GM18505 (cell line): ENCODE data around the gene SMYD2.

Experiments used
- ATAC-seq: cut with Tn5 transposase; IDR thresholded peaks from one replicate; pipeline ENCODE4 v1.9.1; 2021; ENCODE audit not compliant: unreplicated experiment
- POLR2A ChIP-seq: IDR thresholded peaks from 4 replicates; pipeline ENCODE4 v1.6.1; 2011; ENCODE audit warnings: borderline replicate concordance; ENCODE audit not compliant: insufficient read depth, insufficient read length; ENCODE audit errors: extremely low read depth

SMYD2 gene

GRCh38 chr1:214362188-214362882 lies 81.4 kb downstream of the SMYD2 start:
- ATAC-seq: no peak
- TF ChIP-seq POLR2A: no peak

- ATAC-seq: no peak
Measured at GRCh38 chr1:214363386-214363785, 82.4 kb downstream of the SMYD2 start.

GRCh38 chr1:214364386-214364785 lies 83.4 kb downstream of the SMYD2 start:
- no peak for TF ChIP-seq POLR2A
- no peak for ATAC-seq

More at GRCh38 chr1:214363386-214363785, 82.4 kb downstream of the SMYD2 start:
- TF ChIP-seq POLR2A: no peak

GRCh38 chr1:214364786-214365295 lies 83.9 kb downstream of the SMYD2 start:
- no peak for TF ChIP-seq POLR2A
- ATAC-seq: no peak

DNA sequence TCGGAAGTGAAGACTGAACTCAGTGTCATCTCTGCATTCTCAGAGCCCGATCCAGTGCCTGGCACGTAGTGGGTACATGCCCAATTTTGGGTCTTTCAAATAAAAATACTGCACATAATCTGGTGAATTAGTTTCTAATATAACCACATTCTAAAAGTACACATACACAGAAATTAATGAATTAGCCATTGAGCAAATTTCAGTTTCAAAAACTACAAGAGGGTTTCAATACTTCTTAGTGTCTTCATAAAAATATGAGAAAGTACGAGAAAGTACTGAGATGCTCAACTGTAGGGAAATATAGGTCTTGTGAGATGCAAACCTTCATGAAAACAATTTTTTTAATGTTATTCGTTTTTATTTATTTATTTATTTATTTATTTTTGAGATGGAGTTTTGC lies 86.9 kb downstream of the SMYD2 start:
- no peak for TF ChIP-seq POLR2A
- ATAC-seq: no peak

GRCh38 chr1:214369364-214369763 lies 88.4 kb downstream of the SMYD2 start:
- no peak for ATAC-seq
- TF ChIP-seq POLR2A: no peak

- TF ChIP-seq POLR2A: no peak
- ATAC-seq: no peak
Measured at GRCh38 chr1:214370615-214371014, 89.7 kb downstream of the SMYD2 start.

GRCh38 chr1:214372092-214372491 lies 91.1 kb downstream of the SMYD2 start:
- no peak for ATAC-seq
- TF ChIP-seq POLR2A: no peak

- no peak for TF ChIP-seq POLR2A
- no peak for ATAC-seq
Measured at GRCh38 chr1:214377485-214377884, 96.5 kb downstream of the SMYD2 start.

DNA sequence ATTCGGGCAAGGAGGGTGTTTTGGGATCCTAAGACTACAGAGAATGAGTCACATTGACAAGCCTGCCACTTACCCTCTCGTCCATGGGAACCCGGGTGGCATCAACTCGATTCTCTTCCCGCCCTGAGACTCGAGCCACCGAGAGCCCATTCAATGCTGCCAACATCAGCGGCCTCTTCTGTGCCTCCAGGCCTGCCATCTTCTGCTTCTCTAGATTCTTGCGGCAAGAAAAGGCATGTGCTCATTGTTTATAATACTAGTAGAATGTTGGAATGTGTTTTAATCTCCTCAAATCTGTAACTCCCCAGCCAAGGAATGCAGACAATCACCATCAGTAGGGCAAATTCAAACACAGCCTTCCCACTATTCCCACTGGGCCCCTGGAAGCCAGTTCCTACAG lies 96.9 kb downstream of the SMYD2 start:
- no peak for TF ChIP-seq POLR2A
- no peak for ATAC-seq

GRCh38 chr1:214378492-214378891 lies 97.5 kb downstream of the SMYD2 start:
- TF ChIP-seq POLR2A: no peak
- no peak for ATAC-seq

- no peak for TF ChIP-seq POLR2A
- ATAC-seq: no peak
Measured at GRCh38 chr1:214379236-214379970, 98.4 kb downstream of the SMYD2 start.

DNA sequence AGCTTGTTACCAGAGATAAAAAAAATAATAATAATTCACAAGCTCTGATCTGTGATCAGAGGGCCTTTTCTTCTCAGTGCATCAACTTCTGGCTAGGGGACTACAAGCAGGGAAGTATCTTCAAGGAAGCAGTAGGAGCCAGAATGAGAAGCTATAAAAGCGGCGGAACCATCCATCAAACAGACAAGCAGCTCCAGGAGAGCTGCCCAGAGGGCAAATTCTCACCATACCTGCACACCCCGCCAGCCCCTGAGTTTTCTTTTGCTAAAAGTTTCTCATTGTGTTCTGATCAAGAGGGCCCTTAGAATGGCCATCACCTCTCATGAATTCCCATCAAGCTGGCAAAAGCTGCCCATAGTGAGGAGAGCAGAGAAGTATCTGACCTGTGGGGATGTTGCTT lies 99.4 kb downstream of the SMYD2 start:
- TF ChIP-seq POLR2A: no peak
- ATAC-seq: no peak
